Vagina (tissue), 2 donors: ENCODE data around the gene OPRD1. TPM values are rescaled to one million over a fixed set of nuclear protein-coding genes. Genes with fewer than 3 reads are reported as not detected.
"Not testable (repeated sequence)": the region's sequence is repeated elsewhere in the genome, so short reads cannot be mapped to it uniquely, and the experiment has no call there.

Experiments
- DNase-seq, 2 donors: peaks; one replicate each; pipeline ENCODE4 v3.0.0-alpha.2; 2017; ENCODE audit errors: extremely low spot score in 2 of 2
- H3K27ac ChIP-seq: fragments of 200-600 bp; sonication (generic); one replicate; pipeline ENCODE4 v1.5.1; 2019
- H3K27me3 ChIP-seq: fragments of 200-600 bp; sonication (generic); one replicate; pipeline ENCODE4 v1.5.1; 2019
- H3K36me3 ChIP-seq, 2 donors: fragments of 200-600 bp; sonication (generic); one replicate each; pipeline ENCODE4 v1.5.1; 2017 to 2019
- H3K4me1 ChIP-seq: fragments of 200-600 bp; sonication (generic); one replicate; pipeline ENCODE4 v1.5.1; 2019
- H3K4me3 ChIP-seq, 2 donors: fragments of 200-600 bp; sonication (generic); 1 replicate in 1 of 2; 2 replicates in 1 of 2; pipeline ENCODE4 v1.5.1; 2016 to 2019
- H3K9me3 ChIP-seq: fragments of 200-600 bp; sonication (generic); one replicate; pipeline ENCODE4 v1.5.1; 2019
- CTCF ChIP-seq, 3 experiments: fragments of 450-650 bp in 2 of 3; fragments of 200-600 bp in 1 of 3; sonication (generic) in 1 of 3; IDR thresholded peaks; one replicate each; pipeline ENCODE4 v1.5.1; 2017 to 2019; ENCODE audit warnings: antibody characterized with exemption in 3 of 3, mild to moderate bottlenecking in 2 of 3, moderate library complexity in 2 of 3
- POLR2A ChIP-seq, 2 donors: fragments of 450-650 bp; IDR thresholded peaks; one replicate each; pipeline ENCODE4 v1.6.1; 2017; ENCODE audit warnings: antibody characterized with exemption in 2 of 2, mild to moderate bottlenecking in 2 of 2, moderate library complexity in 2 of 2
- POLR2AphosphoS5 ChIP-seq, 2 donors: sonication (generic); formaldehyde crosslinking; IDR thresholded peaks; one replicate each; pipeline ENCODE4 v1.9.0; 2017; ENCODE audit warnings: antibody characterized with exemption in 2 of 2, mild to moderate bottlenecking in 2 of 2, low read depth in 1 of 2; ENCODE audit not compliant: insufficient read depth in 1 of 2
- intact Hi-C: fragments of 100-400 bp; cut with DNase I; formaldehyde crosslinking; loops from one replicate; pipeline ENCODE4 v1.15.1; 2023
- total RNA-seq: library from RNA; depleted of rRNA; stranded (reverse); fragments of >200 nt; gene quantifications from one replicate; pipeline ENCODE4 v1.2.3, GENCODE V29; 2016

Gene OPRD1
- total RNA-seq, 1 donor from 2014 or later: 2.2 TPM

GRCh38 chr1:28845786-28846543 is 34.0 kb downstream of the OPRD1 start:
- no peaks in the 10 kb centered on the region for H3K9me3 ChIP-seq
- no peaks in the 10 kb centered on the region for H3K27me3 ChIP-seq
- no peaks in the 10 kb centered on the region for H3K4me1 ChIP-seq
- H3K36me3 ChIP-seq: no peaks in the 10 kb centered on the region
- H3K4me3 ChIP-seq: no peak overlapping the region
- H3K27ac ChIP-seq: no peak overlapping the region
- intact Hi-C loops: no loop called here
- TF ChIP-seq POLR2A (IDR thresholded peaks at IDR 0.05) (no peak), CTCF (IDR thresholded peaks at IDR 0.05) (no peak), POLR2AphosphoS5 (IDR thresholded peaks at IDR 0.05; ENCODE audit: insufficient read depth in 1 of 2, low read depth in 1 of 2) (no peak)
- DNase-seq: no peak

- DNase-seq: not testable (repeated sequence)
These were observed 35.2 kb downstream of the OPRD1 start for GRCh38 chr1:28847207-28847606.

GRCh38 chr1:28848416-28848815 is 36.4 kb downstream of the OPRD1 start:
- Histone ChIP-seq H3K9me3 (no peaks in the 10 kb centered on the region), H3K4me1 (no peaks in the 10 kb centered on the region), H3K4me3 (no peak overlapping the region), H3K36me3 (no peaks in the 10 kb centered on the region), H3K27ac (no peak overlapping the region), H3K27me3 (no peaks in the 10 kb centered on the region)
- intact Hi-C loops: no loop called here
- TF ChIP-seq CTCF (IDR thresholded peaks at IDR 0.05): no peak
- no peak for TF ChIP-seq POLR2AphosphoS5 (IDR thresholded peaks at IDR 0.05; ENCODE audit: insufficient read depth in 1 of 2, low read depth in 1 of 2)
- TF ChIP-seq POLR2A (IDR thresholded peaks at IDR 0.05): no peak
- DNase-seq: no peak

More at GRCh38 chr1:28847207-28847606, 35.2 kb downstream of the OPRD1 start:
- H3K27ac ChIP-seq, H3K9me3 ChIP-seq, H3K4me3 ChIP-seq, H3K27me3 ChIP-seq, H3K36me3 ChIP-seq, intact Hi-C loops, H3K4me1 ChIP-seq: not testable (repeated sequence)

- no peak overlapping the region for H3K4me3 ChIP-seq
- TF ChIP-seq POLR2AphosphoS5 (IDR thresholded peaks at IDR 0.05; ENCODE audit: insufficient read depth in 1 of 2, low read depth in 1 of 2) (no peak), CTCF (IDR thresholded peaks at IDR 0.05) (no peak), POLR2A (IDR thresholded peaks at IDR 0.05) (no peak)
- intact Hi-C loops: no loop called here
- H3K27ac ChIP-seq: no peak overlapping the region
- H3K27me3 ChIP-seq: no peaks in the 10 kb centered on the region
- no peaks in the 10 kb centered on the region for H3K9me3 ChIP-seq
- DNase-seq: no peak
- H3K36me3 ChIP-seq: no peaks in the 10 kb centered on the region
- H3K4me1 ChIP-seq: no peaks in the 10 kb centered on the region
These were observed 41.2 kb downstream of the OPRD1 start for GRCh38 chr1:28853093-28853742.

- DNase-seq, H3K9me3 ChIP-seq, H3K36me3 ChIP-seq, intact Hi-C loops, H3K4me1 ChIP-seq, H3K27ac ChIP-seq, H3K4me3 ChIP-seq, H3K27me3 ChIP-seq: not testable (repeated sequence)
These were observed 42.4 kb downstream of the OPRD1 start for GRCh38 chr1:28854406-28854805.

DNA sequence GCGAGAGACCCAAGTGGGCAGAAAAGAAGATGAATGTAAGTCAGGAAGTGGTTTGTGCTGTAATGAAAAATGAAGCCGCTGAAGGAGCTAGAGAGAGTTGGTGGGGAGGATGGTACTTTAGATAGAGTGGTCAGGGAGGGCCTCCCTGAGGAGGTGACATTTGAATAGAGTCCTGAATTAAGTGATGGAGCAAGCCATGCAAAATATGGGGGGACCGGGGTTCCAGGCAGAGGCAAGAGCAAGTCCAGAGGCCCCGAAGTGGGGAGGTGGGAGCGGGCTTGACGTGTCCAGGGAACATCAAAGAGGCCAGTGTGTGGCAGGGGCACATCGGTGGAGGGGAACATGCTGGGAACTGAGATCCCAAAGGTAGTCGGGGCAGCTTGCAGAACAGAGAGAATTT is 43.1 kb downstream of the OPRD1 start:
- intact Hi-C loops: no loop called here

More for the DNA sequence above, 43.1 kb downstream of the OPRD1 start:
- H3K4me1 ChIP-seq: no peaks in the 10 kb centered on the region
- H3K27me3 ChIP-seq: no peaks in the 10 kb centered on the region
- TF ChIP-seq POLR2AphosphoS5 (IDR thresholded peaks at IDR 0.05; ENCODE audit: insufficient read depth in 1 of 2, low read depth in 1 of 2): no peak
- no peak for TF ChIP-seq CTCF (IDR thresholded peaks at IDR 0.05)
- no peak for TF ChIP-seq POLR2A (IDR thresholded peaks at IDR 0.05)
- no peaks in the 10 kb centered on the region for H3K9me3 ChIP-seq
- H3K36me3 ChIP-seq: no peaks in the 10 kb centered on the region
- no peak overlapping the region for H3K4me3 ChIP-seq
- no peak overlapping the region for H3K27ac ChIP-seq
- no peak for DNase-seq
